PC-3 (cell line): Measurements from ENCODE around the gene POU2AF2.

Experiments used
- CTCF ChIP-seq: fragments of 300-600 bp; sonication (generic); conservative IDR thresholded peaks from 2 replicates; pipeline ENCODE4 v1.5.1; 2017; ENCODE audit warnings: antibody characterized with exemption, low read depth, mild to moderate bottlenecking, low read length
- EZH2 ChIP-seq: fragments of 300-600 bp; sonication (generic); IDR thresholded peaks from one replicate; pipeline ENCODE4 v1.6.1; 2017; ENCODE audit warnings: antibody characterized with exemption, mild to moderate bottlenecking, low read length; ENCODE audit not compliant: unreplicated experiment

- TF ChIP-seq CTCF = no peak
- TF ChIP-seq EZH2 = no peak
Measured at GRCh38 chr11:111331711-111332479, 86.4 kb downstream of the POU2AF2 start.
